ENCODE data around the gene ZNF30.

GRCh38 chr19:34938886-34939285 is 12.2 kb downstream of the ZNF30 start:
- no peak for TF ChIP-seq CTCF (IDR thresholded peaks at IDR 0.05)
- TF ChIP-seq POLR2A (IDR thresholded peaks at IDR 0.05), result no peak
